GM18507 (cell line): Measurements from ENCODE around the gene FAM20A.
"Not testable (repeated sequence)": the region's sequence is repeated elsewhere in the genome, so short reads cannot be mapped to it uniquely, and the experiment has no call there.

Experiments
- DNase-seq: peaks from one replicate; pipeline ENCODE4 v3.0.0; 2011; ENCODE audit warnings: low read depth; ENCODE audit not compliant: insufficient read length; ENCODE audit errors: extremely low spot score
- FAIRE-seq: peaks from 2 replicates; lab custom pipeline; 2011; peaks lifted over from hg19 to GRCh38; lab: Jason Lieb, UNC

FAM20A gene

GRCh38 chr17:68509141-68510057 is 91.8 kb downstream of the FAM20A start:
- no peak for DNase-seq
- FAIRE-seq = no peak

DNA sequence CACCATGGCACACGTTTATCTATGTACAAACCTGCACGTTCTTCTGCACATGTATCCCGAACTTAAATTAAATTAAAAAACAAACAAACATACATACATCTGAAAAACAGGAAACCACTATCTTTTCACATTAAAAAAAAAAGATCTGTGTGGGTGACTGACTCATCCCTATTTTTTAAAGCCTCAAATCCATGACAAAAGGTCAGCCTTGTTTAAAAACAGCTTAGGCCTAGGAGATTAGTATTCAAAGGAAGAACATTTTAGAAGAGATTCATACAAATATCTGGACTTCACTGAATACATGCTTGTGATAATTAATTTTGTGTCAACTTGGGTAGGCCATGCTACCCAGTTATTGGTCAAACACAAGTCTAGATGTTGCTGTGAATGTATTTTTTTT is 93.6 kb downstream of the FAM20A start:
- DNase-seq = no peak
- no peak for FAIRE-seq

GRCh38 chr17:68505951-68506350 is 95.2 kb downstream of the FAM20A start:
- FAIRE-seq (no peak), DNase-seq (no peak)

DNA sequence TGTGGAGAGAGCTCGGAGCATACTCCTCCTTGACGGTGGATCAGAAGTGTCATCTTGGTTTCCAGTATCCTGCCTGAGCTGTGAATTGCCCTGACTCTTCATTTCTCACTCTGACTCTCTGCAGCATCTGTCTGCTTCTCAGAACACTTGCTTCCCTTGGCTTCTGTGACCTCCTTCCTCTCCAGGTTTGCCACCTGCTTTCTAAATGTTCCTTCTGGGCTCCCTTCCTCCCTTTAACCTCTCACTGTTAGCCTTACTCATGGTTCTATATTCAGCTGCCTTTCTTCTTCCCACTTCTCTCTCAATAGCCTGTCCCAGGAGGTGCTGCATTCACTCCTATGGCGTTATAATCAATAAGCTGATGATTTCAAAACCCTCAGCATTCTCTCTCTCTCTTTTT is 100.1 kb downstream of the FAM20A start:
- FAIRE-seq (no peak), DNase-seq (no peak)

DNA sequence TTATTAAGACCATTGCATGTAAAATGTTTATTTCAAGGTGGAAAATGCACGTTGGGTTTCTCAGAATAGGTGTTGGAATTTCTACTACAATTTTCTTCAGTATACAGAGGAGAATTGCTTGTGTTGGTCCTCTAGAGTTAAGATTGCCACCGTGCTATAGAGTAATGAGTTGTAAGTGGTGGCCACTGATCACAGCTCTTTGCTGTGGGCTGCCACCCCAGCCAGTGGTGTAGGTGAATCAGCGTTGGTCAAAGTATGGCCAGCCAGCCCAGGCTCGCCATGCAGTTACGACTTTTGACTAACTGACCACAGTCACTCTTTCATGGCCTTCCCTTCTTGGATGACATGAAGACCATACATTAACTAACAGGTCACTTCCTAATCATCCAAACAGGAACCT is 101.6 kb downstream of the FAM20A start:
- FAIRE-seq (no peak), DNase-seq (no peak)

GRCh38 chr17:68498479-68499326 is 102.5 kb downstream of the FAM20A start:
- DNase-seq = no peak
- peak; percentile 65 for FAIRE-seq

DNA sequence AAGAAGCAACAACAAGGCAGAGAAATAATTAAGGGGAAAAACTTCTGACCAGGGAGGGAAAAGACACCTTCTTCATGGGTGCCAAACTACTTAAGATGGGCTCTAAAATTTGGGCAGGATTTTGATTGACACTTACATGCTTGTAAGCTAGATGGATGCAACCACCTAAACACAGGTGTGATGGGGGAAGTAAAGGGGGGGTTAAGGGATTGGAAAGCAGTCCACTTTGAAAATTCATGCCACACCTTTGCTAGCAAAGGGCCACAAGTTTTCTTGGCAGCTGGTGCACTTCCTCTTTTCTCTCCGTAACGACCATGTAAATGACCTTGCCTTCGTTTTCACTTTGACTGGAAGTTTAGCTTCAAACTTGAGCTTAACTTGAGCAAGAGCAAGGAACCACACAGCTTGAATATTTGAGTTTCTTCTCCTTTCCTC is 103.3 kb downstream of the FAM20A start:
- peak; percentile 53 for DNase-seq
- peak; percentile 97 for FAIRE-seq

DNA sequence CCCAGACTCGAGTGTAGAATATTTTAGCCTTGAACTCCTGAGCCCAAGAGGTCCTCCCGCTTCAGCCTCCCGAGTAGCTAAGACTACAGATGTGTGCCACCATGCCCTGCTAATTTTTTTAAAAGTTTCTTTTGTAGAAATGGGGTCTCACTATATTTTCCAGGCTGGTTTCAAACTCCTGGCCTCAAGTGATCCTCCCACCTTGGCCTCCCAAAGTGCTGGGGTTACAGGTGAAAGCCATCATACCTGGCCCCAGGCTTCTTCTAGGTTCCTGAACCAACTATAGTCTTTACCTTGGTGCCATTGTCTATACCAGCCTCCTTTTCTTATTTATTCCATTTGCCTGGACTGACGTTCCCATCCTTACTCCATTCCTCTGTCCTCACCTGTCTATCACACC is 106.1 kb downstream of the FAM20A start:
- FAIRE-seq = no peak
- DNase-seq = no peak

- DNase-seq, FAIRE-seq: not testable (repeated sequence)
Observed at GRCh38 chr17:68492394-68493054, 108.6 kb downstream of the FAM20A start.

DNA sequence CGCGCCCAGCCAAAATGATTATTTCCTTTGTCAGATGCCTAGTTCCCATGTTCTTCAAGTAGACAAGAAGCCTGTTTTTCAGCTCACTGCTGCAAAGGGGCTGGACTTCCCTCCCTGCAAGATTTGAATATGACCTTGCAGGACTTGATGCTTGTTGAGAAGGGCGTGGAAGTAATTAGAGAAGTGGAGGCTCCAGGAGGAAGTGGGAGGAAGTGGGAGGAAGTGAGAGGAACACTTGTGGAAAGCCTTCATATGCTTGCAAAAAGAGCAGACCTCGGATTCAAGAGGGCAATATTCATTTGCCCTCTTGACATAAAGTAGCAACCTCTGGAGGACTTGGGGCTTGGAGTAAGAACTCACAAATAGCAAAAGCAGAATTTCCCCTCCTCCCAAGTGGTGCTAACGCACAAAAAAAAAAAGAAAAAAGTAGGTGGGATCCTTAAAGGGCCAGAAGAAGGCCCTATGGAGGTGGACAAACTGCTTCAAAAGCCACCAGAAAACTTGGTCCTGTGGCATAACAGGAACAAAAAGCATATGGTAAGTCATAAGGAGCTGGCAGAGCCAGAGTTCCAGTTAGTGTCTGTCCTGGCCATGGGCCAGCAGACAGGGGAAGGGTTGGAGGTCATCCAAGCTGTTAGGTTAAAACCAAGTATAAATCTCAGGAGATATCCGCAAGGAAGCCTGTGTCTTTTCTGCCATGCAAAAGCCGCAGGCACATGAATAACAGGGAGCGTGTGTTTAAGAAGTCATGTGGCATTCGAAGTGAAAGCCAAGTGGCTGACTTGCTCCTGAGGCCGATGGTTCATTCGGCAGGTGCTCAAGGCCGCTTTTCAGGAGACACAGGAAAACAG is 109.6 kb downstream of the FAM20A start:
- no peak for DNase-seq
- peak; percentile 59 for FAIRE-seq

GRCh38 chr17:68489919-68490318 is 111.2 kb downstream of the FAM20A start:
- no peak for FAIRE-seq
- no peak for DNase-seq
